ENCODE measurements around the gene FOXP4. TPM values are rescaled to one million over a fixed set of nuclear protein-coding genes. Genes with fewer than 3 reads are reported as not detected.
A peak's percentile ranks its signal among the peaks of the same experiment; 100 is the strongest.
"Not testable (repeated sequence)": the region's sequence is repeated elsewhere in the genome, so short reads cannot be mapped to it uniquely, and the experiment has no call there.

The FOXP4 gene
- polyA plus RNA-seq, 3 donors = 28.8 to 43.6 (median 36.4) TPM

GRCh38 chr6:41602864-41603608 lies 56.9 kb downstream of the FOXP4 start:
- peak; percentile 71 to 94 (median 84) for DNase-seq (ENCODE audit: extremely low read depth in 1 of 11, low read depth in 9 of 11, low spot score in 4 of 11)

DNA sequence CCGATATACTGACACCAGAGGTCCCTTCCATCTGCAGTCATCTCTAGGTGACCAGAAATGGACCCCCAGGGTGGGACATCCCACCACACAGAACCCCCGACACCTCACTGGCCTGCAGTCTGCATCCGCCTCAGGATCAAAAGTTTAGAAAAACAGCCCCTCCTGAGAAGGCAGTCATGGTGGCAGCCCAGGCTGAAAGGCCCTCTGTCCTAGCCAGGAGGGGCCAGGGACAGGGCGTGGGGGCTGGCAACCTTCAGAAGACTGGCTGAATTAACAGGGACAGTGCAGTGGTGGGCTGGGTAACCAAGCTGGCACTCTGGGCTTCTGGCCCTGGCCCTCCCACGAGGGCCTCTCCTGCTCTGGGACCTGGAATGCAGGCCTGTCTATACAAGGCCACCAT lies 57.8 kb downstream of the FOXP4 start:
- DNase-seq (ENCODE audit: extremely low read depth in 1 of 11, low read depth in 9 of 11, low spot score in 4 of 11) = no peak

GRCh38 chr6:41605649-41606048 lies 59.5 kb downstream of the FOXP4 start:
- no peak for DNase-seq (ENCODE audit: extremely low read depth in 1 of 11, low read depth in 9 of 11, low spot score in 4 of 11)

DNA sequence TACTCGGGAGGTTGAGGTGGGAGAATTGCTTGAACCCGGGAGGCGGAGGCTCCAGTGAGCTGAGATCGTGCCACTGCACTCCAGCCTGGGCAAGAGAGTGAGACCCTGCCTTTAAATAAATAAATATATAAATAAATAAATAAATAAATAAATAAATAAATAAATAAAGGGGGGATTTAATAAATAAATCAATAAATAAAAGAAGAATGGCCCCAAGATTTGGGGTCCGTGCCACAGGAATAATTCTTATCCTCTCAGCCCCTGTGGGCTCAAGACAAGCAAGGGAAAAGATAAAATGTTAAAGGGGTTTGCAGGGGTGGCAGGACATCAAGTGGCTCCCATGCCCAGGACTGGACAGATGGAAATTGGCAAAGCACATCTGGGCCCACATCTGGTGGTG lies 60.9 kb downstream of the FOXP4 start:
- no peak for DNase-seq (ENCODE audit: extremely low read depth in 1 of 11, low read depth in 9 of 11, low spot score in 4 of 11)

GRCh38 chr6:41607736-41608135 lies 61.6 kb downstream of the FOXP4 start:
- no peak for DNase-seq (ENCODE audit: extremely low read depth in 1 of 11, low read depth in 9 of 11, low spot score in 4 of 11)

DNA sequence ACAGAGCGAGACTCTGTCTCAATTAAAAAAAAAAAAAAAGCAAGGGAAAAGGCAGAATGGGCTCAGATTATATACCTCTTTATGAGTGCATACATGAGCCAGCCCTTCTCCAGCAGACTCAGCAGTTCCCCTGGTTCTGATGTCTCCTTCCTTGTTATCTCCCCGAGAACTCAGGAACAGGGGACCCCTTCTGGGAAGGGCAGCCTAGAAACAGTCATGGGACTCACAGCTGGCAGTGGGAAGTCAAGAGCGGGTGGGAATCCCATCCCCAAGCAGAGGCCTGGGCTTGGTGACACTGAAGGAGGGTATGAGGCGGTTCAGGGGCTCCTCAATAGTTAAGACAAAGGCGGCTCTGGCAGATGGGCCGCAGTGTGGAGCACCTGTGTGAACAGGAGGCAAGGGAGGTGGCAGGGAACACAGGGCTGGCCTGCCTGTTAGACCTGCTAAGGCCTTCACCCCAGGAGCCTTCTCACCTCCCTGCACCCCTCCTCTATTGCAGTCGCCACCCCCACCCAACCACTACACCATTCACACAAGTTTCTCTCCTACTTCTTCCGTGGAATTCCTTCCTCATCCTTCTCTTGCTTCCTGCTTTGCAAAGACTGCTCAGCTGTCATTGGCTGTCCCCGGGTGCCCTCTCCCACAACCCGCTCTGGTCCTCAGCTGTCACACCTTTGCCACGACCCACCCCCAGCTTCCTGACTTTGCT lies 62.4 kb downstream of the FOXP4 start:
- no peak for DNase-seq (ENCODE audit: extremely low read depth in 1 of 11, low read depth in 9 of 11, low spot score in 4 of 11)

- no peak for DNase-seq (ENCODE audit: extremely low read depth in 1 of 11, low read depth in 9 of 11, low spot score in 4 of 11)
Observed at GRCh38 chr6:41614715-41615114, 68.5 kb downstream of the FOXP4 start.

DNA sequence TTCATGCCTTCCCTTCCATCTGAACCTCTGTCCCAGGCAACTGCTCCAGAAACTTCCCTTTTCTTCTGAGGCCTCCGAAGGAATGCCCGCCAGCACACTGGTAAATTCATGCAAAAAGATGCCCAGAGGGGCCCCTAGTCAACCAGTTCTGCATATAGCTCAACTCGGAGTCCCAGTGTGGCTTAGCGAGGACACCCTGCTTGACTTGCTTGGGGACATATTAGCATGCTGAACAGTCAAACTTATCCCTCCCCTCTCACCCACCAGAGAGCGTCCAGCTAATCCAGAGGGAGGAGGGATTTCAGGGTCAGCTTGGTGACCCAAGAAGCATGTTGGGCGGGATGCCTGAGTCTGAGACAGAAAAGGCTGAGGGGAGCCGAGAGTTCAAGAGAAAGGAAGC lies 69.1 kb downstream of the FOXP4 start:
- DNase-seq (ENCODE audit: extremely low read depth in 1 of 11, low read depth in 9 of 11, low spot score in 4 of 11) = no peak

GRCh38 chr6:41618598-41618997 lies 72.4 kb downstream of the FOXP4 start:
- DNase-seq (ENCODE audit: extremely low read depth in 1 of 11, low read depth in 9 of 11, low spot score in 4 of 11) = no peak

DNA sequence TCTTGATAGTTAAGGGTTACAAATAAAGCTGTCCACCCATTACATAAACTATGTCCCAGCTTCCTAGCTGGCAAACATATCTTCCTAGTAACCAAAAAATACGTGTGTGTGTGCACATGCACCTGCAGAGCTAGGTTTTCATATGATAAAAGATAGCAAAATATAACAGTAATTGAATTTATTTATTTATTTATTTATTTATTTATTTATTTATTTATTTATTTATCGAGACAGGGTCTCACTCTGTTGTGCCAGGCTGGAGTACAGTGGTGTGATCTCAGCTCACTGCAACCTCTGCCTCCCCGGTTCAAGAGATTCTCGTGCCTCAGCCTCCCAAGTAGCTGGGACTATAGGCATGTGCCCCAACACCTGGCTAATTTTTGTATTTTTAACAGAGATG lies 73.0 kb downstream of the FOXP4 start:
- DNase-seq (ENCODE audit: extremely low read depth in 1 of 11, low read depth in 9 of 11, low spot score in 4 of 11) = not testable (repeated sequence)

- no peak for DNase-seq (ENCODE audit: extremely low read depth in 1 of 11, low read depth in 9 of 11, low spot score in 4 of 11)
Observed at GRCh38 chr6:41621367-41621766, 75.2 kb downstream of the FOXP4 start.

DNA sequence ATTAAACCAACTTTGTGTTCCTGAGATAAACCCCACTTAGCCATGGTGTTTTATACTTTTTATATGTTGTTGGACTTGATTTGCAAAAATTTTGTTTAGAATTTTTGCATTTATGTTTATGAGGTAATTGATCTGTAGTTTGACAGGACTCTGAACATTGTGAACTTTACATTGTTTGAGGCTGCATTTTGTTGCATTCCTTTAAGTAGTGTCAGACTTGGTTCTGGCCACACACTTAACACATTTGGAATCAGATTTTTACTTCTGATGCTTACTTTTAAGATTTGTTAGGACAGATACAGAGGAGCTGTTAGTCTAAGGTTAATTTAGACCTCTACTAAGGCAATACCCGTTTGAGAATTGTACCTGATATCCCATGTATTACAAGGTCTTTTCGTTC lies 75.6 kb downstream of the FOXP4 start:
- DNase-seq (ENCODE audit: extremely low read depth in 1 of 11, low read depth in 9 of 11, low spot score in 4 of 11) = no peak

DNA sequence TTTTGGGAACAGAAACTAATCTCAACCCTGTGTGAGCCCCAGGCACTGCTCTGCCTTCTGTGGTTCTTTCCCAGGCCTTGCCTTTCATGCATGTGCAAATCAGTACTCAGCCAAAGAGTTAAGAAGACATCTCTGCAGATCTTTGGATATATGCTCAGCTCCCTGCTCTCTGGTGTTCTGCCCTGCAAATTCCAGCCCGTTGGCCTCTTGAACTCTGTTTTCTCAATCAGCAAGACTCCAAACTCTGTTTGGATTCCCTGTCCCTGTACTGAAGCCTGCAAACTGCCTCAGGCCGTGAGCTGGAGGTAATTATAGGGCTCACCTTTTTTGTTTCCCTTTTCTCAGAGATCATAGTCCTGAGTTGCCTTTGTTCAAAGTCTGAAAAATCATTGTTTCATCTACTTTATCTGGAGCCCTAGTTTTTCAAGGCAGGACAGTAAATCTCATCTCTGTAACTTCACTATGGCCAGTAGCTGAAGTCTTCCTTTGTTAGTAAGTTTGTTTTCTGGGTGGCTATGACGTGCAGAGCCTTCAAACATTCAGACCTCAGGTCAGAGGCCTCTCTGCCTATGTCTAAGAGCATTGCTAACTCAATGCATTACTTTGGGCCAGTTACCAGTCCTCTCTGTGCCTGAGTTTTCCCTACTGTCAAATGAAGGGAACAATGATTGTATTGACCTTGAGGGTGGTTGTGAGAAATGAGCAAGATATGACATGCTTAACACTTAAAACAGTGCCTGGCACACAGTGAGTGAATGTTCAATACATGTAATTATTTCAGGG lies 76.2 kb downstream of the FOXP4 start:
- DNase-seq (ENCODE audit: extremely low read depth in 1 of 11, low read depth in 9 of 11, low spot score in 4 of 11) = no peak

- DNase-seq (ENCODE audit: extremely low read depth in 1 of 11, low read depth in 9 of 11, low spot score in 4 of 11) = no peak
Observed at GRCh38 chr6:41623330-41623729, 77.1 kb downstream of the FOXP4 start.

DNA sequence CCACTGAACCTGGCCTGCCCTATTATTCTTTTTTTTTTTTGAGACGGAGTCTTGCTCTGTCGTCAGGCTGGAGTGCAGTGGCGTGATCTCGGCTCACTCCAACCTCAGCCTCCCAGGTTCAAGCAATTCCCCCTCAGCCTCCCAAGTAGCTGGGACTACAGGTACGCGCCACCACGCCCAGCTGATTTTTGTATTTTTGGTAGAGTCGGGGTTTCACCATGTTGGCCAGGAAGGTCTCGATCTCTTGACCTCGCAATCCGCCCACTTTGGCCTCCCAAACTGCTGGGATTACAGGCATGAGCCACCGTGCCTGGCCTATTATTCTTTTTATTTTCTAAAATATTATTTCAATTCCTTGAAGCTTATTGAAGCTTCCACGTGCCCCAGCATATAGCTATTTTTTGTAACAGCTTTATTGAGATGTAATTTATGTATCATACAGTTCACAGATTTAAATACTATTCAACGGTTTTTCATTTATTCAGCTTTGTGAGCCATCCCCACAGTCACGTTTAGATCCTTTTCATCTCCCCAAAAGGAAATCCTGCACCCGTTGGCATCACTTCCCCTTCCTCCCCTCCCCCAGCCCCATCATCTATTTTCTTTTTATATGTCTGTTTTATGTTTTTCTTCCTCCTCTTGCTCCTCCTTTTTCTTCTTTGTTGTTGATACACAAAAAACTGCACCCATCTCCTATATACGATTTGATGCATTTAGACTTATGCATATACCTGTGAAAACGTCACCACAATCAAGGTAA lies 78.6 kb downstream of the FOXP4 start:
- no peak for DNase-seq (ENCODE audit: extremely low read depth in 1 of 11, low read depth in 9 of 11, low spot score in 4 of 11)

DNA sequence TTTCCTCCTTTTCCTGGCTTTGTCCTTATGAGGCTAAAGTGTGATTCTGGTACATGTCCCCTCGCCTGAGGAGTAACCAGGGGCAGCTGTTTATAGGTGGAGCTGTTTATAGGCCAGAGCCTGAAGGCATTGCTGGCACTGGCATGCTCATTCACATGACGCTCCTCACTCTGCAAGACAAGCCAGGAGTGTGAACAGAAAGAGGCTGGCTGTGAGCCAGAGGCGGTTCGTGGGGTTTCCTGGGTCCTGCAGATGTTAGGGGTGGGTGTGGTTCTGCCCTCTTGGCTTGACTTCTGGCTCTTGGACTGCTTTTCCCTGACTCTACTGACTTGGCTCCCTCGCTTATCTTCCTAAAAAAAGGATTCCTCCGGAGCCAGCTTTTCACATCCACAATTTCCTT lies 79.3 kb downstream of the FOXP4 start:
- no peak for DNase-seq (ENCODE audit: extremely low read depth in 1 of 11, low read depth in 9 of 11, low spot score in 4 of 11)

GRCh38 chr6:41626022-41626421 lies 79.8 kb downstream of the FOXP4 start:
- no peak for DNase-seq (ENCODE audit: extremely low read depth in 1 of 11, low read depth in 9 of 11, low spot score in 4 of 11)

- DNase-seq (ENCODE audit: extremely low read depth in 1 of 11, low read depth in 9 of 11, low spot score in 4 of 11) = no peak
Observed at GRCh38 chr6:41626917-41627316, 80.7 kb downstream of the FOXP4 start.

DNA sequence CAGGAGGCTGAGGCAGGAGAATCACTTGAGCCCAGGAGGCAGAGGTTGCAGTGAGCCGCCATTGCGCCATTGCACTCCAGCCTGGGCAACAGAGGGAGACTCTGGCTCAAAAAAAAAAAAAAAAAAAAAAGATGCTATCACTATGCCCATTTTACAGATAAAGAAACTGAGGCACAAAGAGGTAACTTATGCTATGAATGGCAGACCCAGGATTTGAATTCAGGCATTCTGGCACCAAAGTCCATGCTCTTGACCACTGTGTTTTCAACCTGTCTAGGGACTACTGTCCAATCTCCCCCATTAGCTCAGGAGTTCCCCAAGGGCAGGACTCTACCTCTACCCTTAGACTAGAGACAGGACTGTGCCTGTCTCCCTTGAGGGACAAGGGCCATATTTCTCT lies 82.9 kb downstream of the FOXP4 start:
- no peak for DNase-seq (ENCODE audit: extremely low read depth in 1 of 11, low read depth in 9 of 11, low spot score in 4 of 11)
